Endothelial cell of umbilical vein (primary cell): ENCODE results near the gene DGKB. TPM values are rescaled to one million over a fixed set of nuclear protein-coding genes. Genes with fewer than 3 reads are reported as not detected.

Experiments used
- BruUV-seq: library from RNA; stranded (reverse); fragments of 400-500 nt; replicated peaks from 2 replicates; lab custom pipeline; 2021; lab: Mats Ljungman, UMichigan
- CTCF ChIA-PET: fragments of 300-600, 350-600 bp; sonication (Branson Sonifier 250); formaldehyde crosslinking; loops from one replicate; lab custom pipeline; 2021; ENCODE audit warnings: antibody characterized with exemption, inconsistent platforms; lab: Charles Lee
- POLR2A ChIA-PET: fragments of 300-600, 350-600 bp; sonication (Branson Sonifier 250); formaldehyde crosslinking; loops from one replicate; lab custom pipeline; 2021; ENCODE audit warnings: antibody characterized with exemption, inconsistent platforms; lab: Charles Lee
- DNase-seq: peaks from one replicate; pipeline ENCODE4 v3.0.0-alpha.2; 2011; ENCODE audit warnings: low read depth, low spot score
- FAIRE-seq: peaks from 2 replicates; lab custom pipeline; 2011; peaks lifted over from hg19 to GRCh38; lab: Jason Lieb, UNC
- H2AFZ ChIP-seq: 2 replicates; pipeline ENCODE4 v1.6.0; 2012; ENCODE audit warnings: low read depth, low read length, control low read depth, inconsistent platforms
- H3K27ac ChIP-seq: 2 replicates; pipeline ENCODE4 v1.5.1; 2011; ENCODE audit warnings: low read depth, mild to moderate bottlenecking, control low read depth, low read length, moderate library complexity; ENCODE audit not compliant: insufficient read depth
- H3K27me3 ChIP-seq, 2 experiments: 2 replicates each; pipeline versions ENCODE4 v1.6.0 to v1.6.1; 2011; ENCODE audit warnings: low read length in 2 of 2, mixed read lengths in 1 of 2; ENCODE audit not compliant: control insufficient read depth in 2 of 2, insufficient read depth in 2 of 2
- H3K36me3 ChIP-seq, 2 experiments: 2 replicates in 1 of 2; 3 replicates in 1 of 2; pipeline ENCODE4 v1.5.1; 2011; ENCODE audit warnings: low read length in 2 of 2, mild to moderate bottlenecking in 1 of 2, moderate library complexity in 1 of 2; ENCODE audit not compliant: control insufficient read depth in 2 of 2, insufficient read depth in 2 of 2; ENCODE audit errors: extremely low read depth in 1 of 2
- H3K4me1 ChIP-seq: 3 replicates; pipeline ENCODE4 v1.5.1; 2011; ENCODE audit warnings: mild to moderate bottlenecking, low read length; ENCODE audit not compliant: control insufficient read depth, insufficient read depth; ENCODE audit errors: extremely low read depth
- H3K4me2 ChIP-seq: 2 replicates; pipeline ENCODE4 v1.6.1; 2011; ENCODE audit warnings: low read length, control low read depth, mixed read lengths; ENCODE audit not compliant: insufficient read depth
- H3K4me3 ChIP-seq, 3 experiments: fragments of 200-600 bp in 1 of 3; sonication (generic), shearing (Covaris generic) in 1 of 3; replicated peaks in 1 of 3; 2 replicates each; pipeline ENCODE4 v1.5.1; 2011 to 2016; ENCODE audit warnings: control low read depth in 3 of 3, low read length in 3 of 3, mild to moderate bottlenecking in 2 of 3, inconsistent platforms in 1 of 3, low read depth in 1 of 3, moderate library complexity in 1 of 3; ENCODE audit not compliant: insufficient read depth in 1 of 3
- H3K79me2 ChIP-seq: 2 replicates; pipeline ENCODE4 v1.6.0; 2012; ENCODE audit warnings: low read length, inconsistent platforms; ENCODE audit not compliant: control insufficient read depth, insufficient read depth
- H3K9ac ChIP-seq: replicated peaks from 2 replicates; pipeline ENCODE3; 2011; ENCODE audit warnings: low read length, control low read depth; ENCODE audit not compliant: insufficient read depth; ENCODE audit errors: extremely low read depth
- H3K9me1 ChIP-seq: replicated peaks from 3 replicates; pipeline ENCODE4 v1.6.0; 2011; ENCODE audit warnings: mild to moderate bottlenecking, low read length; ENCODE audit not compliant: control insufficient read depth, insufficient read depth; ENCODE audit errors: extremely low read depth
- H3K9me3 ChIP-seq: replicated peaks from 2 replicates; pipeline ENCODE4 v1.5.1; 2012; ENCODE audit warnings: low read length, inconsistent platforms; ENCODE audit not compliant: control insufficient read depth, insufficient read depth
- H4K20me1 ChIP-seq: replicated peaks from 2 replicates; pipeline ENCODE3; 2011; ENCODE audit warnings: mild to moderate bottlenecking, low read length; ENCODE audit not compliant: control insufficient read depth, insufficient read depth; ENCODE audit errors: extremely low read depth
- CTCF ChIP-seq, 2 donors: IDR thresholded peaks; 1 replicate in 1 of 2; 2 replicates in 1 of 2; pipeline ENCODE4 v1.5.1; 2011; ENCODE audit warnings: low read length in 2 of 2, mild to moderate bottlenecking in 2 of 2, moderate library complexity in 2 of 2, control low read depth in 1 of 2, inconsistent platforms in 1 of 2, low read depth in 1 of 2; ENCODE audit not compliant: insufficient read depth in 1 of 2; ENCODE audit errors: extremely low read depth in 1 of 2
- EZH2 ChIP-seq: IDR thresholded peaks from 2 replicates; pipeline ENCODE4 v1.6.1; 2012; ENCODE audit warnings: borderline replicate concordance, low read depth, mild to moderate bottlenecking, moderate library complexity, low read length, inconsistent platforms; ENCODE audit not compliant: severe bottlenecking
- FOS ChIP-seq: IDR thresholded peaks from 2 replicates; pipeline ENCODE4 v1.6.1; 2011; ENCODE audit warnings: mild to moderate bottlenecking, low read length, moderate library complexity, borderline replicate concordance; ENCODE audit not compliant: insufficient read depth
- GATA2 ChIP-seq: IDR thresholded peaks from 2 replicates; pipeline ENCODE4 v1.7.0; 2011; ENCODE audit warnings: low read depth, mild to moderate bottlenecking, moderate library complexity, mixed read lengths, low read length; ENCODE audit not compliant: insufficient read length, insufficient read depth
- JUN ChIP-seq: IDR thresholded peaks from 2 replicates; pipeline ENCODE4 v1.6.1; 2011; ENCODE audit warnings: borderline replicate concordance, low read depth; ENCODE audit not compliant: insufficient read length, insufficient read depth
- MAX ChIP-seq: IDR thresholded peaks from 2 replicates; pipeline ENCODE4 v1.6.1; 2011; ENCODE audit not compliant: insufficient read depth, insufficient read length
- MYC ChIP-seq: IDR thresholded peaks from one replicate; pipeline ENCODE4 v1.6.1; 2011; ENCODE audit warnings: mild to moderate bottlenecking, low read depth, low read length
- POLR2A ChIP-seq: IDR thresholded peaks from 2 replicates; pipeline ENCODE4 v1.6.1; 2012; ENCODE audit warnings: low read depth, mild to moderate bottlenecking, control low read depth, low read length
- POLR2AphosphoS5 ChIP-seq: IDR thresholded peaks from 2 replicates; pipeline ENCODE4 v1.6.1; 2012; ENCODE audit warnings: low read depth, mild to moderate bottlenecking, control low read depth, low read length, moderate library complexity; ENCODE audit not compliant: insufficient read depth
- dilution Hi-C: fragments of 300-500 bp; cut with MboI; formaldehyde crosslinking; loops from one replicate; pipeline ENCODE4 v1.15.0; 2019; ENCODE audit warnings: low sequenced_read_pairs; ENCODE audit not compliant: extremely low pct_ligation_motif_present
- intact Hi-C: fragments of 100-400 bp; cut with micrococcal nuclease; formaldehyde crosslinking; loops from one replicate; pipeline ENCODE4 v1.10.0; 2022
- polyA plus RNA-seq, 4 experiments: library from polyadenylated mRNA; depleted of rRNA in 3 of 4; stranded (reverse) in 3 of 4; unstranded in 1 of 4; fragments of >200 nt; gene quantifications; 2 replicates each; pipeline versions ENCODE4 v1.2.1 to v1.2.3, GENCODE V29; 2011 to 2012; ENCODE audit warnings: missing spikeins in 1 of 4
- total RNA-seq: library from RNA; stranded (reverse); gene quantifications from 2 replicates; pipeline ENCODE4 v1.2.3, GENCODE V29; 2021

The DGKB gene
- total and polyA plus RNA-seq, 2 donors (not counting 3 experiments of a cell fraction or from before 2014, with no cell fraction given), result not detected

GRCh38 chr7:14507617-14508016 is 394.9 kb downstream of the DGKB start:
- BruUV-seq, result no TSS peak
- dilution Hi-C loops (no loop called here), intact Hi-C loops (no loop called here)
- Histone ChIP-seq H3K9me1 (no peaks in the 10 kb centered on the region), H3K4me1 (no peaks in the 10 kb centered on the region), H3K27me3 (no peaks in the 10 kb centered on the region), H3K79me2 (no peaks in the 10 kb centered on the region), H3K4me3 (no peak overlapping the region), H3K9me3 (no peaks in the 10 kb centered on the region), H3K27ac (no peak overlapping the region), H2AFZ (no peak overlapping the region), H4K20me1 (no peaks in the 10 kb centered on the region), H3K36me3 (no peaks in the 10 kb centered on the region), H3K4me2 (no peak overlapping the region), H3K9ac (no peak overlapping the region)
- FAIRE-seq, result no peak
- ChIA-PET CTCF (no interaction called here), POLR2A (no interaction called here)
- DNase-seq, result no peak
- TF ChIP-seq CTCF (IDR thresholded peaks at IDR 0.05; ENCODE audit: extremely low read depth in 1 of 2, insufficient read depth in 1 of 2, low read depth in 1 of 2, low read length in 2 of 2) (no peak), GATA2 (no peak), JUN (no peak), POLR2AphosphoS5 (no peak), POLR2A (no peak), MAX (no peak), MYC (no peak), FOS (no peak), EZH2 (no peak)
